ENCODE measurements around the gene CCDC24.

CCDC24 gene

GRCh38 chr1:43991476-43992231 lies at the start of gene CCDC24:
Gene CCDC24 (plus strand): TSS chr1:43991599. CDS start chr1:43991879, 280 bp downstream.
- peak; percentile 81 for DNase-seq

DNA sequence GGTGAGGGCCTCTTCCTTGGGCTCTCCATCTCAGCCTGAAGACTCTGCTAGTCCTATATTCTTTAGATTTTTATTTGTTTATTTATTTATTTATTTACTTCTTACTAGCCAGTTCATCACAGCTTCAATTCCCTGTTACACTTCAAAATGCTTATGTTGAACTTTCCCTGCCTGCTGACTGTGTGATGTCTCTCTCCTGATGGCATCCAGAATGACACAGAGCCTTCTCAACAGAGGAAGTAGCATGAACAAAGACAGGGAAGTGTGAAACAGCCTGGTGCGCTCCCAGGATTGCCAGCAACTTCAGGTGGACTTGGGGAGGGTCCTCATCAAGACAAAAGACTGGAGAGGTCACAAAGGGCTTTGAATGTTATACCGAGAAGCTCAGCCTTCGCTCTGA lies 49.0 kb upstream of the CCDC24 start:
- DNase-seq, result no peak

DNA sequence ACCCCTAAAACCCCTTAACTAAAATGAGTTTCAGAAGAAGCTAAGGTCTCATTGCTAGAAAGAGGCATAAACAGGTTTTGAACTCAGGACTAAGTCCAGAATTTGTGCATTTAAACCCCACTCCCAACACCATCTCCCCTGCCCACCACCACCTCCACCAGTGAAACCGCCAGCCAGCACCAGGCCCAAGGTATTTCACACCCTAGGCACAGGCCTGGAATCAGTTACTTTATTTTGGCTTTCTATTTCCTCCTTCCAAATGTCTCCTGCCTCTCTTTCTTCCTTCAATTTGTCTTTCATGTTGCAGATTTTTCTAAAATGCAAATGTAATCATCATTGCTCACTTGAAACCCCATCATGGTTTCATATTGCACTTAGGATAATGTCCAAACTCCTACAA lies 46.5 kb upstream of the CCDC24 start:
- no peak for DNase-seq

GRCh38 chr1:43945674-43946235 lies 45.6 kb upstream of the CCDC24 start:
- DNase-seq, result no peak

GRCh38 chr1:43946236-43947060 lies 45.0 kb upstream of the CCDC24 start, which contains the start of gene IPO13:
Gene IPO13 (plus strand): TSS chr1:43946950. CDS start chr1:43947601, 651 bp downstream.
- DNase-seq, result peak; percentile 96

GRCh38 chr1:43947061-43947873 lies 44.1 kb upstream of the CCDC24 start:
- no peak for DNase-seq

DNA sequence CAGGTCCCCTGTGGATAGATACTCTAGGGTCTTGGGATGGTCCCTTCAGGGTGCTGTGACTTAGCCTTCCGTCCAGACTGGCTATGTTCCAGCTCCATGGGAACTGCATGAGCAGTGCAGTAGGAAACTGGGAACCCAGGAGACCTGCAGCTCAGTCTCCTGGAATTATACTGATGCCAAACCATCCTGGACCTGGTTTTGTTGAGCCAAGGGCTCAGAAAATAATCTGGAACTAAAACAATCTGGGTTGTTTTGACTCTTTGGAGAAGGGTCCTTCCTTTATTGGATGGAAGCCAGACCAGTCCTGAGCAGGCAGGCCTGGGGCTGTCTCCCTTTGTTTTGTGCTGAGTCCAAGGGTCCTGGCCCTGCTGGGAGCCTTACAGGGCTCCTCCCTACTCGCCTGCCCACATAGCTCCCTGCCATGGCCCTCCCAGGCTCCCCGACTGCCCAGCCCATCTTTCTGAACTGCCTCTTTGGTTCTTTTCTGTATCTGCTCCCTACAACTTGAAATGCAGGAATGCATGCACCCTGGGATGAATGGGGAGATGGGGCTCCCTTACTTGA lies 43.4 kb upstream of the CCDC24 start:
- no peak for DNase-seq

- DNase-seq, result no peak
Observed at GRCh38 chr1:43949678-43950077, 41.7 kb upstream of the CCDC24 start.

DNA sequence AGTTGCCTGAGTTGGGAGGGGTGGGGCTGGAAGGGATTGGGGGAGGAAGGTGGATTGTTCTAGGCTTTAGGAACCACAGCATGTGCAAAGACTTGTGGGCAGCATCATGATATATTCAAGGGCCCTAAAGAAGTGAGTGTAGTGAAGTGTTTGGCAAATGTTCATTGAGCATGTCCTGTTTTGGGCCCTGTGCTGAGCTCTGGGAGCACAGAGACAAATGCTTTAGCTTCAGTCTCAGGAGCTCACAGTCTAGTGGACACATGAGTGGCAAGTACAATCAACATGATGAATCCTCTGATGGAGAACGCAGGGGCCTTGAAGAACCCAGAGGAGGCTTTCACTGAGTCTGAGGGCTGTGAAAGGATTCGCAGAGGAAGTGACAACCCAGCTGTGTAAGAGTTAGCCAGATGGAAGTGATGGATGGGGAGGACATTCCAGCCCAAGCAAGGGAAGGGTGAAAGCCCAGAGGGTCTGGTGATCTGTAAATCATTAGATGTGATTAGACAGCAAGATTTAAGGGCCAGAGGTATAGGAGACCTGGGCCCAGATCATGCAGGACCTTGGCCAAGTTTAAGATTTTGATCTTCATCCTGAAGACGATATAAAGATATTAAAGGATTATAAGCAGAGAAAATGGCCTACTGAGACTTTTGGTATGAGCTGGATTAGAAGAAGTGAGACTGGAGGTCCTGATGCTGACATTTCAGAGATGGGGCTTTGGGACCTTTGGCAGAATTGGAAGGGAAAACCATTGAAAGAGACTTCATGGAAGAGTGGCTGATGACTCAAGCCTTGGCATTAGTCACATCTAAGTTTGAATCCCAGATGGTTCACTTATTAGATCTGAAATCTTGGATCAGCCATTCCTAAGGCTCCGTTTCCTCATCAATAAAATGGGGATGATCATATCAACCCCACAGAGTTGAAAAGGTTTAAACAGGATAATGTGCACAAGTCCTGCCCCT lies 40.1 kb upstream of the CCDC24 start:
- DNase-seq, result no peak

GRCh38 chr1:43952731-43953346 lies 38.6 kb upstream of the CCDC24 start:
- no peak for DNase-seq

- DNase-seq, result no peak
Observed at GRCh38 chr1:43953361-43953760, 38.0 kb upstream of the CCDC24 start.

GRCh38 chr1:43954036-43954435 lies 37.4 kb upstream of the CCDC24 start:
- no peak for DNase-seq

DNA sequence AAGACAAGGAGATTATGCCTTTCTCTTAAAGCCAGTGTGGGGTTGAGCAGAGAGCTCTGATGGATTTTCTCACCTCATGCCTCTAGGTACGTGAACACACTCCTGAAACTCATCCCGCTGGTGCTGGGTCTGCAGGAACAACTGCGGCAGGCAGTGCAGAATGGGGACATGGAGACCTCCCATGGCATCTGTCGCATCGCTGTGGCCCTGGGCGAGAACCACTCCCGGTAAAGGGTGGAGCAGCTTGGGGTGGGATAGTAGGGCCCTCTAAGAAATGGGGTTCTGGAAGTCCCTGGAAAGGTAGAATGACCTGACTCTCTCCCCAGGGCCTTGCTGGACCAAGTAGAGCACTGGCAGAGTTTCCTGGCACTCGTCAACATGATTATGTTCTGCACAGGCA lies 35.2 kb upstream of the CCDC24 start:
- no peak for DNase-seq

GRCh38 chr1:43957407-43958040 lies 33.9 kb upstream of the CCDC24 start:
- no peak for DNase-seq

DNA sequence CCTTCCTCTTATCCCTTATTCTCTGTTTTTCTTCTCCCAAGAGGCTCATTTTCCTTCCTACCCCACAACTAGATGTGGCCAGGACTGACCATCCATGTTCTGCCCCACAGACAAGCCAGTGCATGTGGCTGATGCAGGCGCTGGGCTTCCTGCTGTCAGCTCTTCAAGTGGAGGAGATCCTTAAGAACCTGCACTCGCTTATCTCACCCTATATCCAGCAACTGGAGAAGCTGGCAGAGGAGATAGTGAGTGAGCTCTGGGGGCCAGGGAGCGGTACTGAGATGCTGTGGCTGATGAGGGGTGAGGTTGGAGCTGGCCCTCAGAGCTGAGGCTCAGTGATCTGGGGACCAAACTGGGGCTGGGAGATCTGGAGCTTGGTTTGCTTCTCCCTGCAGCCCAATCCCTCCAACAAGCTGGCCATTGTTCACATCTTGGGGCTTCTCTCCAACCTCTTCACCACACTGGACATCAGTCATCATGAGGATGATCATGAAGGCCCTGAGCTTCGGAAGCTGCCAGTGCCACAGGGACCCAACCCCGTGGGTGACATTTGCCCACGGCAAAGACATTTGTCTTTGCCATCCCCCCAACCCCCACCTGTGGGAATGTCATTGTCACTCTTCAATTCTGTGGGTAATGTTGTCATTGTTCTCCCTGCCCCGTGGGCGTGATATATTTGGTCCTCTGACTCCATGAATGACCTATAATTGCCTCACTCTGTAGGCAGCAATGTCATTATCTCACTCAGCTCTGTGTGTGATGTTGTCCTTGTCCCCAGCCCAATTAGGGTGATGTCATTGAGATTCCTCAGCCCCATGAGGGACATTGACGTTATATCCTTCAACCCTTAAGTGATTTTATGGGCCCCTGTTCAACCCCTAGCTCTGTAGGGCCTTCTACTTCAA lies 32.8 kb upstream of the CCDC24 start:
- DNase-seq, result no peak

DNA sequence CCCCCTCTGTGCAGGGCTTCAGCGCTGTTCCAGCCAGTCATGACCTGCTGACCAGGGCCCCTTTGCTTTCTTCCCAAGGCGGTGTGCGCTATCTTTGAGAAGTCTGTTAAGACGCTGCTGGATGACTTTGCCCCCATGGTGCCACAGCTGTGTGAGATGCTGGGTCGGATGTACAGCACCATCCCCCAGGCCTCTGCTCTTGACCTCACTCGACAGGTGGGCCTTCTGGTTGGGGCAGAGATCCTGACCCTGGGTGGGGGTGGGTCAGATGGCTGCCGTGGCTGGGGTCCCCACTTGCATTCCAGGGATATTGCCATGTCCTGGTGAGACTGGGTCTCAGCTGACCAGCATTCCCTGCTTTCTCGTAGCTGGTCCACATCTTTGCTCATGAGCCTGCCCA lies 30.6 kb upstream of the CCDC24 start:
- DNase-seq, result no peak

GRCh38 chr1:43961692-43962091 lies 29.7 kb upstream of the CCDC24 start:
- no peak for DNase-seq

DNA sequence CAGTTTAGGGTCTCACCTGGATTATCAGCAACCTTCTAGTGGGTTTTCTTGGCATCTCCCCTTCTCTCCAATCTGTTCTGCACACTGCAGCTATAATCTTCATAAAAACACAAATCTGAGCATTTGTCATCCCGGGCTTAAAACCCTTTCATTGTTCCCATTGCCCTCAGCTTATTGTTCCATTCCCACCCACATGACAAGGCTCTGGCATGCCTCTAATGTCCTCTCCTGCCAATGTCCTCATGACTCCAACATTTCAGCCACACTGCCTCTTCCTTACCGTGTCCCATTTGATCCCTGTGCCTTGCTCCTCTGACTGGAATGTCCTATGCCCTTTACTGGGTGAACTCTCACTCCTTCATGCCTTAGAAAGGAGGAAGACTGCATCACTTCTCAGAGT lies 29.1 kb upstream of the CCDC24 start:
- DNase-seq, result no peak

DNA sequence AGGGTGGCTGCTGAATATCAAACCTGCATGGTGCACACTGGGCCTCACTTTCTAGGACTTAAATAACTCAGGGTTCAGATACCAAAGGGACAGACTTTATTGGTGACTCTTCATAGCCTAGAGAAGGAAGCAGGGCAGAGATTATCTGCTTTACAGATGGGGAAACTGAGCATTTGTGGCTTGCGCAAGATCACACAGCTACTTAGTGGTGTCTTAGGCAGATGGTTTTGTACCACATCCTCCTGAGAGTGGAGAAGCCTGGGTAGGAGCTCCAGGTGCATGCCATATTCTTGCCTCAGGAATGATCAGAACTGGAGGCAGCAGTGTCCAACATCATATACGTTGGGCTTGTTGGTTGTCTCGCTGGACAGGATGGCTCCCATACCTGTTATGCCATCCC lies 28.4 kb upstream of the CCDC24 start:
- no peak for DNase-seq

All from CD4-positive, alpha-beta T cell treated with Interleukin-10 for 1 hour (primary cell).